GM12875 (cell line): ENCODE results near the gene DRAM2.

Experiments
- H3K4me3 ChIP-seq: one replicate; pipeline ENCODE4 v1.5.1; 2011; ENCODE audit warnings: low read depth, low read length, control low read depth
- TF ChIP-seq, protein P1 (sequence below): IDR thresholded peaks from 2 replicates; pipeline ENCODE4 v1.5.1; 2011; ENCODE audit warnings: low read depth, mild to moderate bottlenecking, control low read depth, inconsistent platforms, low read length, moderate library complexity, borderline replicate concordance; ENCODE audit not compliant: insufficient read depth

The DRAM2 gene

DNA sequence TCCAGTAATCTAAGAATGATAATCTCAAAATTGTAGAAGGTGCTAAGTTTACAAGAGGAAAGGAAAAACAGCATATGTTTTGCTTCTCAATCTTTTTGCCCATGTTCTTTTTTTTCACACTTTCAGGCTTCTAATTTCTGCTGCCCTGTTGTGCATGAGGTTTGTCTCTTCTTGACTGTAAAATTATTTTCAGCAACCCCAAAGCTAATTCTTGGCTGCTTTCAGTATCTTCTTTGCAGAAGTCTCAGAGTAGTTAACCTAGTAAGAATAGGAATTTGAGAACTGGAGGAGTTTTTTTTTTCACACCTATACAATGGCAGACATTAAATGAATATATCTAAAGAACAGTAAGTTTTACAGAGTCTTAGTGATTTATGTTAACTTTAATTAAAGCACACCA is 34.2 kb upstream of the DRAM2 start:
- TF ChIP-seq, protein P1, sequence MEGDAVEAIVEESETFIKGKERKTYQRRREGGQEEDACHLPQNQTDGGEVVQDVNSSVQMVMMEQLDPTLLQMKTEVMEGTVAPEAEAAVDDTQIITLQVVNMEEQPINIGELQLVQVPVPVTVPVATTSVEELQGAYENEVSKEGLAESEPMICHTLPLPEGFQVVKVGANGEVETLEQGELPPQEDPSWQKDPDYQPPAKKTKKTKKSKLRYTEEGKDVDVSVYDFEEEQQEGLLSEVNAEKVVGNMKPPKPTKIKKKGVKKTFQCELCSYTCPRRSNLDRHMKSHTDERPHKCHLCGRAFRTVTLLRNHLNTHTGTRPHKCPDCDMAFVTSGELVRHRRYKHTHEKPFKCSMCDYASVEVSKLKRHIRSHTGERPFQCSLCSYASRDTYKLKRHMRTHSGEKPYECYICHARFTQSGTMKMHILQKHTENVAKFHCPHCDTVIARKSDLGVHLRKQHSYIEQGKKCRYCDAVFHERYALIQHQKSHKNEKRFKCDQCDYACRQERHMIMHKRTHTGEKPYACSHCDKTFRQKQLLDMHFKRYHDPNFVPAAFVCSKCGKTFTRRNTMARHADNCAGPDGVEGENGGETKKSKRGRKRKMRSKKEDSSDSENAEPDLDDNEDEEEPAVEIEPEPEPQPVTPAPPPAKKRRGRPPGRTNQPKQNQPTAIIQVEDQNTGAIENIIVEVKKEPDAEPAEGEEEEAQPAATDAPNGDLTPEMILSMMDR: no peak
- no peak overlapping the region for H3K4me3 ChIP-seq

DNA sequence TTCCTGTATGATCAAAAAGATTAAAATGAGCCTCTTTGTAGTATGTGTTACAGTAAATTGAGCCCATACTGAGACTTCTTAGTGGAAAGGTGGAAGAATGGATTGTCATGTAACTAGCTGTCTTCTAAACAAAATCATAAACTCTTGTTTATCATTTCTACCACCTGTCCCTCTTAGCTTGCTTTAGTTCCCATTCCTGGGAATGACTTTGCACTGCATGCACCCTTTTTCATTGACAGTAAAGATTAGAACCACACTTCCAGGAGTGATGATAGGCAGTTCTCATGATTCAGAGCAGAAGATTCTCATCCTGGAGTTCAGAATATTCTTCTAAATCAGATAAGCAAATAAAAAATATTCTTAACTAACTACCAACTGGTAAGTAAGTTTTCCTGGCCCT is 32.6 kb upstream of the DRAM2 start:
- no peak overlapping the region for H3K4me3 ChIP-seq
- TF ChIP-seq, protein P1: no peak

DNA sequence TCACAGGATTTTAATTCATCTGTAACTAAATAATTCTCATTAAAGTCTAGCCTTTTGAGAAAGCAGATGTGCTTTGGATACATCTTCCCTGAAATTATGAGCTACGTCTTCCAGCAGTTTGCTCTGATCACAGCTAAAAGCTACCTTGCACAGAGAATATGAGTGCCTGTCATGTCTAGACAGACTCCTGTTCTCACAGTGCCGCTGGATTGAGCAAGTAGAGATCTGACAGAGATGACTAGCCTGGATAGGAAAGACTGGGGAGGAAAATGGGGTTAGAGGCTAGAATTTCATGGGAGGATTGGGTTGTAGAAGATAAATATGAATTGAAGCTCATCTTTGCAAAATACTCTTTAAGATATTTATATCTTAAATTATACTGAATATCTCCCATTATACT is 24.3 kb upstream of the DRAM2 start:
- TF ChIP-seq, protein P1: no peak
- H3K4me3 ChIP-seq: no peak overlapping the region

DNA sequence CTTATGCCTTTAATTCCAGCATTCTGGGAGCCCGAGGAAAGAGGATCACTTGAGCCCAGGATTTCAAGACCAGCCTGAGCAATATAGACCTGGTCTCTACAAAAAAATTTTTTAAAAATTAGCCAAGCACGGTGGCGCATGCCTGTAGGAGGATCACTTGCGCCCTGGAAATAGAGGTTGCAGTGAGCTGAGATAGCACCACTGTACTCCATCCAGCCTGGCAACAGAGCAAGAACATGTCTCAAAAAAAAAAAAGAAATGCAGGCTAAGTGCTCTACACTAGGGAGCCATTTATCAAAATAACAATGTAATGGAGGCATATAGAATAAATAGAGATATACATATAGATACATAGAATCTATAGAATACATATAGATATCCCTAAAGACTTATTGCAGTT is 23.5 kb upstream of the DRAM2 start:
- TF ChIP-seq, protein P1: no peak
- H3K4me3 ChIP-seq: no peak overlapping the region

DNA sequence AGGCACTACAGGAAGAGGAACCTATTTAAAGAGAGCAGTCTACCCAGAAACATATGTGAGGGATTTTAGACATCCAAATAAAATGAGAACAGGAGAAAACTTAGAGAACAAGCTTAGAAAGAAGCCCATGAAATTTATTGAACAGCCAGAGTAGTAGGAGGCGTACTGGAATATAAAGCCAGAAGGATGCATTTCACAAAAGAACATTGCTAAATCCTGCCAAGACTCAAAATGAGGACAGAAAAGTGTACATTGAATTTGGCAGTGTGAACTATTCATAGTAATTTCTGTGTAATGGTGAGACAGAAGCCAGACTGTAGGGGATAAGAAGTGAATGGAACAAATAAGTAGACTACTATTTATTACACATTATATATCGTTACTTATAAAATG is 22.6 kb upstream of the DRAM2 start:
- no peak overlapping the region for H3K4me3 ChIP-seq
- TF ChIP-seq, protein P1: no peak

DNA sequence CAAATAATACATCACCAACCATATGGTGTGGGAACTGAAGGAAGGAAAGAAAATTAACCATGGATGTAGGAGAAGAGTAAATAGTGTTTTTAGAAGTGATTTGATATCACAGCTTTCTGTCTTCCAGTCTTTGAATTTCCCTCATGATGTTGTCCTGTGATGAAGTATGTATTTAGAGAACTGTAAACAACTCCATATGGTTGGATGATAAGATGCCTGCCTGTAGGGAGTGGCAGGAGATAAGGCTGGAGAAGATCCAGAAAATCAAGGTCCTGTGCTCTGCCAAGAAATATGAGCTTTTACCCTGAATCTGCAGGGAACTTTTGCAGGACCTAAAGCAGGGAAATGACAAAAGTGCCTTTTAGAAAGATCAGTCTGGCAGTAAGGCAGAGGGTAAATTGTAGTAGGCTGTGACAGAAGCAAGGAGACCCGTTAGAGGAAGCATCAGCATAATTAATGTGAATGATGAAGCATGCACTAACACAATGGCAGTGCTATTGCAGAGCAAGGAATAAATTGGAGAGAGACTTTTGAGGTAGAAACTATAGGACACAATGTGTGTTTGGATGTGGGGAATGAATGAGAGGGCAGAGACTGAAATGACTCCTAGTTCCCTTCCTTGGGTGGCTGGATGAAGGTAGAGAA is 22.1 kb upstream of the DRAM2 start:
- TF ChIP-seq, protein P1: no peak
- no peak overlapping the region for H3K4me3 ChIP-seq

DNA sequence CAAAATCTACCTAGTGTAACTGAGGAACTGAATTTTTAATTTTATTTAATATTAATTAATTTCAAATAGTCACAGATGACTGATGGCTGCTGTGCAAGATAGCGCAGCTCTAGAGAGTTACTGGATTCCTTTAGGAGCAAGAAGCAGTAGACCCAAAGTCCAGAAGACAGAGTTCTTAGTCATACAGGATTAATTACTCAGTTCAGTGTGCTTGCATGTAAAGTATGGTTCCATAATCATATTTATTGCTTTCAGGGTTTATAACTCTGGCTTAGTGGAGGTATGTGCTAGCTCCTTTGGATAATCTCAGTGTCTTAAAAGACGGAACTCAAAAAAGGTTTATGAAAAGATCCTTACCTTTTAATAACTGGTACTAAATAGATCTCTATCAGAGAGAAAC is 17.5 kb upstream of the DRAM2 start:
- TF ChIP-seq, protein P1: no peak
- H3K4me3 ChIP-seq: no peak overlapping the region
